ENCODE measurements around the gene NPW.
A peak's percentile ranks its signal among the peaks of the same experiment; 100 is the strongest.
"Not testable (repeated sequence)": the region's sequence is repeated elsewhere in the genome, so short reads cannot be mapped to it uniquely, and the experiment has no call there.

The NPW gene

GRCh38 chr16:2002406-2003230 lies 17.0 kb upstream of the NPW start:
- DNase-seq: no peak

GRCh38 chr16:2003231-2003826 lies 16.3 kb upstream of the NPW start:
- no peak for DNase-seq

- DNase-seq: peak; percentile 68
Measured at GRCh38 chr16:2003827-2004641, 15.6 kb upstream of the NPW start.

GRCh38 chr16:2004795-2005517 lies 14.6 kb upstream of the NPW start:
- DNase-seq: no peak

GRCh38 chr16:2005646-2006045 lies 13.9 kb upstream of the NPW start:
- no peak for DNase-seq

- DNase-seq: no peak
Measured at GRCh38 chr16:2006317-2006716, 13.3 kb upstream of the NPW start.

GRCh38 chr16:2007081-2007836 lies 12.3 kb upstream of the NPW start:
- DNase-seq: no peak

- DNase-seq: no peak
Measured at GRCh38 chr16:2008009-2008526, 11.5 kb upstream of the NPW start.

- no peak for DNase-seq
Measured at GRCh38 chr16:2008631-2009163, 10.9 kb upstream of the NPW start.

GRCh38 chr16:2009164-2009711 lies 10.3 kb upstream of the NPW start:
- DNase-seq: no peak

- DNase-seq: peak; percentile 47
Measured at GRCh38 chr16:2009791-2010510, 9.6 kb upstream of the NPW start, which contains the start of gene ZNF598. ZNF598 (minus strand) TSS chr16:2009821.

GRCh38 chr16:2011726-2012125 lies 7.9 kb upstream of the NPW start:
- DNase-seq: not testable (repeated sequence)

GRCh38 chr16:2013527-2013926 lies 6.1 kb upstream of the NPW start:
- DNase-seq: no peak

GRCh38 chr16:2015117-2015946 lies 4.3 kb upstream of the NPW start:
- no peak for DNase-seq

- no peak for DNase-seq
Measured at GRCh38 chr16:2015947-2016208, 3.7 kb upstream of the NPW start.

GRCh38 chr16:2016407-2016922 lies 3.1 kb upstream of the NPW start:
- DNase-seq: no peak

GRCh38 chr16:2019921-2020831 lies 591 bp downstream of the NPW start:
- no peak for DNase-seq

GRCh38 chr16:2022723-2023091 lies 3.1 kb downstream of the NPW start:
- DNase-seq: no peak

All from NCI-H510A treated with DMSO at 0.1 percent for 48 hours (cell line).